SK-N-SH (cell line): ENCODE measurements around the gene KIF11.

Experiments
- CHD2 ChIP-seq: fragments of 150-350 bp; IDR thresholded peaks from 2 replicates; pipeline ENCODE4 v1.6.1; 2018; ENCODE audit warnings: low read length; ENCODE audit not compliant: partially characterized antibody
- CTCF ChIP-seq: fragments of 200-600 bp; sonication (generic); IDR thresholded peaks from 2 replicates; pipeline ENCODE4 v1.6.1; 2017; ENCODE audit warnings: antibody characterized with exemption, mild to moderate bottlenecking, moderate library complexity
- FOXJ3 ChIP-seq: sonication (generic); formaldehyde crosslinking; IDR thresholded peaks from 2 replicates; pipeline ENCODE4 v1.5.1; 2020; ENCODE audit warnings: mild to moderate bottlenecking, missing genetic modification reagents
- NRF1 ChIP-seq: IDR thresholded peaks from 2 replicates; pipeline ENCODE4 v1.6.1; 2012; ENCODE audit warnings: low read depth, mild to moderate bottlenecking, low read length
- POLR2AphosphoS5 ChIP-seq: IDR thresholded peaks from 2 replicates; pipeline ENCODE4 v1.6.1; 2012; ENCODE audit warnings: low read depth, low read length
- RAD21 ChIP-seq: IDR thresholded peaks from 2 replicates; pipeline ENCODE4 v1.6.1; 2012; ENCODE audit warnings: mild to moderate bottlenecking, low read length
- REST ChIP-seq: IDR thresholded peaks from 2 replicates; pipeline ENCODE4 v1.6.1; 2012; ENCODE audit warnings: mild to moderate bottlenecking, low read depth, low read length, moderate library complexity
- TAF1 ChIP-seq: IDR thresholded peaks from 2 replicates; pipeline ENCODE4 v1.6.1; 2012; ENCODE audit warnings: low read depth, mild to moderate bottlenecking, low read length, moderate library complexity, borderline replicate concordance
- ZBTB33 ChIP-seq: IDR thresholded peaks from 2 replicates; pipeline ENCODE4 v1.4.0; 2012; ENCODE audit warnings: low read depth, borderline replicate concordance

- TF ChIP-seq POLR2AphosphoS5, result no peak
- TF ChIP-seq NRF1, result no peak
- no peak for TF ChIP-seq CTCF
- no peak for TF ChIP-seq CHD2
- TF ChIP-seq ZBTB33, result no peak
- TF ChIP-seq RAD21, result no peak
- TF ChIP-seq TAF1, result no peak
- no peak for TF ChIP-seq FOXJ3
- no peak for TF ChIP-seq REST
Measured at GRCh38 chr10:92690915-92691590, 98.1 kb downstream of the KIF11 start.
